HL-60 (cell line): ENCODE measurements around the gene KLK13.

ENCODE experiments used
- DNase-seq, 2 experiments: peaks; one replicate each; pipeline ENCODE4 v3.0.0-alpha.2; 2010 to 2020; ENCODE audit warnings: low read depth in 1 of 2, low spot score in 1 of 2
- H3K27ac ChIP-seq: fragments of 250-450 bp; sonication (Bioruptor Pico); replicated peaks from 2 replicates; pipeline ENCODE4 v1.5.1; 2020; ENCODE audit warnings: mild to moderate bottlenecking, moderate library complexity
- H3K27me3 ChIP-seq: fragments of 250-450 bp; sonication (Bioruptor Pico); 2 replicates; pipeline ENCODE4 v1.5.1; 2021; ENCODE audit warnings: mild to moderate bottlenecking, moderate library complexity; ENCODE audit not compliant: insufficient read depth, poor library complexity, severe bottlenecking
- H3K4me3 ChIP-seq: replicated peaks from 2 replicates; pipeline ENCODE4 v1.5.1; 2011; ENCODE audit warnings: mild to moderate bottlenecking, control low read depth, low read length; ENCODE audit not compliant: insufficient read depth
- GABPA ChIP-seq: IDR thresholded peaks from 2 replicates; pipeline ENCODE4 v1.6.1; 2012; ENCODE audit warnings: low read depth
- POLR2AphosphoS5 ChIP-seq: IDR thresholded peaks from 2 replicates; pipeline ENCODE4 v1.6.1; 2012; ENCODE audit warnings: low read depth
- SPI1 ChIP-seq: IDR thresholded peaks from 2 replicates; pipeline ENCODE4 v1.6.1; 2012; ENCODE audit warnings: low read depth, mild to moderate bottlenecking, borderline replicate concordance
- TF ChIP-seq, protein P1 (sequence below): IDR thresholded peaks from 2 replicates; pipeline ENCODE4 v1.6.1; 2012; ENCODE audit warnings: low read depth; ENCODE audit not compliant: insufficient replicate concordance
- TF ChIP-seq, protein P2 (sequence below): IDR thresholded peaks from one replicate; pipeline ENCODE4 v1.5.1; 2011; ENCODE audit warnings: low read length, control low read depth, inconsistent platforms; ENCODE audit not compliant: insufficient read depth

Gene KLK13

DNA sequence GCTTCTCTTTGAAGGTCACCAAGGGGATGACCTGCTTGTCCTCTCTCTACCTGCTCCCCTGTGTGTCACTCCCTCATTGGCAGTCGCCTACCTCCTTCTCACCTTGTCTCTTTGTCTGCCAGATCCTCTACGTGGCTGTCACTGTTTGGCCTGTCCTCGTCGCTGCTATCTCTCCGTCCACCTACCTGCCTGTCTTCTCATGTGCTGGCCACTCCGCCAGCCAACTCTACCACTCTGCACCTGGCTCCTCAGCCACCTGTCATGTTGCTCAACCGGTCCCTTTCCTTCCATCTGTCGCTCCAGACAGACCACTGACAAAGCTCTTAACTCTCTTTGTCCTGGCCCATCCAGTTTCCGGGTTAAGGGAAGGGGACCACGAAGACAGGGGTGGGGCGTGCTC is 30.2 kb downstream of the KLK13 start, which contains the start of gene KLK12:
KLK12 (minus strand) TSS at position 299 of the 400 bp plus-strand sequence. CDS start 381 bp downstream, outside the sequence.
- TF ChIP-seq, protein P1, sequence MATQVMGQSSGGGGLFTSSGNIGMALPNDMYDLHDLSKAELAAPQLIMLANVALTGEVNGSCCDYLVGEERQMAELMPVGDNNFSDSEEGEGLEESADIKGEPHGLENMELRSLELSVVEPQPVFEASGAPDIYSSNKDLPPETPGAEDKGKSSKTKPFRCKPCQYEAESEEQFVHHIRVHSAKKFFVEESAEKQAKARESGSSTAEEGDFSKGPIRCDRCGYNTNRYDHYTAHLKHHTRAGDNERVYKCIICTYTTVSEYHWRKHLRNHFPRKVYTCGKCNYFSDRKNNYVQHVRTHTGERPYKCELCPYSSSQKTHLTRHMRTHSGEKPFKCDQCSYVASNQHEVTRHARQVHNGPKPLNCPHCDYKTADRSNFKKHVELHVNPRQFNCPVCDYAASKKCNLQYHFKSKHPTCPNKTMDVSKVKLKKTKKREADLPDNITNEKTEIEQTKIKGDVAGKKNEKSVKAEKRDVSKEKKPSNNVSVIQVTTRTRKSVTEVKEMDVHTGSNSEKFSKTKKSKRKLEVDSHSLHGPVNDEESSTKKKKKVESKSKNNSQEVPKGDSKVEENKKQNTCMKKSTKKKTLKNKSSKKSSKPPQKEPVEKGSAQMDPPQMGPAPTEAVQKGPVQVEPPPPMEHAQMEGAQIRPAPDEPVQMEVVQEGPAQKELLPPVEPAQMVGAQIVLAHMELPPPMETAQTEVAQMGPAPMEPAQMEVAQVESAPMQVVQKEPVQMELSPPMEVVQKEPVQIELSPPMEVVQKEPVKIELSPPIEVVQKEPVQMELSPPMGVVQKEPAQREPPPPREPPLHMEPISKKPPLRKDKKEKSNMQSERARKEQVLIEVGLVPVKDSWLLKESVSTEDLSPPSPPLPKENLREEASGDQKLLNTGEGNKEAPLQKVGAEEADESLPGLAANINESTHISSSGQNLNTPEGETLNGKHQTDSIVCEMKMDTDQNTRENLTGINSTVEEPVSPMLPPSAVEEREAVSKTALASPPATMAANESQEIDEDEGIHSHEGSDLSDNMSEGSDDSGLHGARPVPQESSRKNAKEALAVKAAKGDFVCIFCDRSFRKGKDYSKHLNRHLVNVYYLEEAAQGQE: no peak
- TF ChIP-seq, protein P2, sequence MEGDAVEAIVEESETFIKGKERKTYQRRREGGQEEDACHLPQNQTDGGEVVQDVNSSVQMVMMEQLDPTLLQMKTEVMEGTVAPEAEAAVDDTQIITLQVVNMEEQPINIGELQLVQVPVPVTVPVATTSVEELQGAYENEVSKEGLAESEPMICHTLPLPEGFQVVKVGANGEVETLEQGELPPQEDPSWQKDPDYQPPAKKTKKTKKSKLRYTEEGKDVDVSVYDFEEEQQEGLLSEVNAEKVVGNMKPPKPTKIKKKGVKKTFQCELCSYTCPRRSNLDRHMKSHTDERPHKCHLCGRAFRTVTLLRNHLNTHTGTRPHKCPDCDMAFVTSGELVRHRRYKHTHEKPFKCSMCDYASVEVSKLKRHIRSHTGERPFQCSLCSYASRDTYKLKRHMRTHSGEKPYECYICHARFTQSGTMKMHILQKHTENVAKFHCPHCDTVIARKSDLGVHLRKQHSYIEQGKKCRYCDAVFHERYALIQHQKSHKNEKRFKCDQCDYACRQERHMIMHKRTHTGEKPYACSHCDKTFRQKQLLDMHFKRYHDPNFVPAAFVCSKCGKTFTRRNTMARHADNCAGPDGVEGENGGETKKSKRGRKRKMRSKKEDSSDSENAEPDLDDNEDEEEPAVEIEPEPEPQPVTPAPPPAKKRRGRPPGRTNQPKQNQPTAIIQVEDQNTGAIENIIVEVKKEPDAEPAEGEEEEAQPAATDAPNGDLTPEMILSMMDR: no peak
- TF ChIP-seq SPI1: no peak
- TF ChIP-seq POLR2AphosphoS5: no peak
- TF ChIP-seq GABPA: no peak
- DNase-seq: no peak
- H3K4me3 ChIP-seq: no peak within 1 kb of the TSS
- no peak within 1 kb of the TSS for H3K27ac ChIP-seq
- H3K27me3 ChIP-seq: no peaks in the 10 kb centered on the region

DNA sequence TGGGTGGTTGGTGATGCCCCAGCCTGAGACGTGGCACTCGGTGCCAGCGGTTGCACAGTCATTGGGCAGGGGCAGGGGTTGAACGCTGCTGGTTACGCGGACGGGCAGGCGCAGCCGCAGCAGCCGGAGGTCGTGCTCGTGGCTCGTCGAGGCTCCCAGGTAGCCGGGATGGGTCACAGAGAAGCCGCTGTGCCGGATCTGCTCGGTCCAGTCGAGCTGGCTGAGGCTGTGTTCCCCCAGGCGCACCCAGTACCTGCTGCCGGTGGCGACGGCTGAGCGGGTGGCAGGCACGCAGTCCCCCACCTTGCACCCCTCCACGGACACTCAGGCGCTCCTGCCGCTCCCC is 33.0 kb downstream of the KLK13 start:
- no peak for TF ChIP-seq SPI1
- TF ChIP-seq, protein P2: no peak
- TF ChIP-seq, protein P1: no peak
- no peak for TF ChIP-seq POLR2AphosphoS5
- no peak for TF ChIP-seq GABPA

DNA sequence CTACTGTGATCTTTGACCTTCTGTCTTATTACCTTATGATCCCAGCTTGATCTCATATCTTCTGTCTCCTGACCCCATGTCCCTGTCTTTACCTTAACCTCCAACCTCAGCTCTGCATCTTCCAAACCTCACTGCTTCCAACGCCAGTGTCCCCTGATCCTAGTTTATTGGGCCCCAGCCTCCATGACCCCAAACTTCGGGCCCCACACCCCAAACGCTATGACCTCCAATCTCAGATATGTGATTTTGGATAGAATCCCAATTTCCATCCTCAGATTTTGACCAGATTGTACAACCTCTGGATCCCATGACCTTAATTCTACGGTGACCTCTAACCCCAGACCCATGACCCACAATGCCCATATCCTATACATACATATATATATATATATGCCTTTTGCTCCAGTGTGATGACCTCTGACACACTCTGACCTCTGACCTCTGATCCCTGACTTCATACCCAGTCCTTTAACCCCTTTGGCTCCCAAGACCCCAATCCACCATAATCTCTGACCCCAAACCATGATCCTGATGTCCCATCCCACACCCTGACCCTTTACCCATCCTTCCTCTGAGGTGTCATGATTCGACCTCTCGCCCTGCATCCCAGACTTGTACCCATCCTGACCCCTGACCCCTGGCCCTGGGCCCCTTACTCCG is 33.5 kb downstream of the KLK13 start:
- Histone ChIP-seq H3K27me3 (no peaks in the 10 kb centered on the region), H3K4me3 (no peak overlapping the region), H3K27ac (no peak overlapping the region)
- DNase-seq: no peak
- TF ChIP-seq POLR2AphosphoS5: no peak
- TF ChIP-seq GABPA: no peak
- TF ChIP-seq, protein P2: no peak
- TF ChIP-seq, protein P1: no peak
- TF ChIP-seq SPI1: no peak

More for the DNA sequence above, 33.0 kb downstream of the KLK13 start:
- Histone ChIP-seq H3K27ac (no peak overlapping the region), H3K27me3 (no peaks in the 10 kb centered on the region), H3K4me3 (no peak overlapping the region)
- DNase-seq: no peak
